SK-N-SH (cell line): ENCODE measurements around the gene FOCAD. TPM values are rescaled to one million over a fixed set of nuclear protein-coding genes. Genes with fewer than 3 reads are reported as not detected.

Source experiments
- CTCF ChIA-PET: fragments of 300-600, 350-600 bp; formaldehyde crosslinking; extraction: SDS; loops from one replicate; lab custom pipeline; 2021; lab: Yijun Ruan, JAX
- POLR2A ChIA-PET: fragments of 350-600 bp; sonication (Branson Sonifier 250); formaldehyde crosslinking; extraction: SDS; loops from one replicate; lab custom pipeline; 2020; ENCODE audit warnings: antibody characterized with exemption, inconsistent platforms; lab: Yijun Ruan, JAX
- DNase-seq: peaks from one replicate; pipeline ENCODE4 v3.0.0; 2012
- H2AFZ ChIP-seq: fragments of 200-600 bp; sonication (generic); 2 replicates; pipeline ENCODE4 v1.8.1; 2016; ENCODE audit warnings: antibody characterized with exemption, mild to moderate bottlenecking, low read depth
- H3F3A ChIP-seq: fragments of 200-600 bp; sonication (generic); replicated peaks from 2 replicates; pipeline ENCODE3; 2016; ENCODE audit warnings: antibody characterized with exemption, mild to moderate bottlenecking; ENCODE audit not compliant: insufficient read depth
- H3K27ac ChIP-seq, 2 experiments: fragments of 200-500 bp in 1 of 2; fragments of 200-600 bp in 1 of 2; sonication (Bioruptor generic) in 1 of 2; sonication (generic), shearing (Covaris generic) in 1 of 2; 2 replicates each; pipeline versions ENCODE4 v1.5.1 to v1.6.1; 2014 to 2016; ENCODE audit warnings: low read depth in 2 of 2, inconsistent platforms in 1 of 2, low read length in 1 of 2, mild to moderate bottlenecking in 1 of 2, mixed read lengths in 1 of 2
- H3K27me3 ChIP-seq: fragments of 200-600 bp; sonication (generic), shearing (Covaris generic); 2 replicates; pipeline ENCODE4 v1.6.1; 2016; ENCODE audit warnings: mixed run types; ENCODE audit not compliant: insufficient read depth
- H3K36me3 ChIP-seq, 2 experiments: fragments of 200-500 bp in 1 of 2; fragments of 200-600 bp in 1 of 2; sonication (Bioruptor generic) in 1 of 2; sonication (generic) in 1 of 2; replicated peaks in 1 of 2; 2 replicates each; pipeline versions ENCODE3 to v1.5.1; 2014 to 2016; ENCODE audit warnings: low read length in 1 of 2, mild to moderate bottlenecking in 1 of 2; ENCODE audit not compliant: insufficient read depth in 2 of 2, control insufficient read depth in 1 of 2
- H3K4me1 ChIP-seq, 2 experiments: fragments of 200-500 bp in 1 of 2; fragments of 200-600 bp in 1 of 2; sonication (Bioruptor generic) in 1 of 2; sonication (generic), shearing (Covaris generic) in 1 of 2; 2 replicates each; pipeline versions ENCODE4 v1.5.1 to v1.6.1; 2014 to 2016; ENCODE audit warnings: low read depth in 1 of 2, low read length in 1 of 2, mixed run types in 1 of 2; ENCODE audit not compliant: insufficient read depth in 2 of 2, control insufficient read depth in 1 of 2
- H3K4me2 ChIP-seq: fragments of 200-600 bp; sonication (generic), shearing (Covaris generic); 2 replicates; pipeline ENCODE4 v1.6.1; 2017; ENCODE audit warnings: mixed run types
- H3K4me3 ChIP-seq, 2 experiments: fragments of 200-500 bp in 1 of 2; fragments of 200-600 bp in 1 of 2; sonication (Bioruptor generic) in 1 of 2; sonication (generic), shearing (Covaris generic) in 1 of 2; 2 replicates each; pipeline versions ENCODE4 v1.5.1 to v1.8.1; 2014 to 2016; ENCODE audit warnings: low read depth in 2 of 2, inconsistent platforms in 1 of 2, low read length in 1 of 2, mild to moderate bottlenecking in 1 of 2, mixed read lengths in 1 of 2, moderate library complexity in 1 of 2
- H3K79me2 ChIP-seq: fragments of 200-600 bp; sonication (generic); 2 replicates; pipeline ENCODE4 v1.8.1; 2017; ENCODE audit warnings: mild to moderate bottlenecking; ENCODE audit not compliant: insufficient read depth
- H3K9ac ChIP-seq: fragments of 200-600 bp; sonication (generic); 2 replicates; pipeline ENCODE4 v1.6.1; 2017; ENCODE audit warnings: mixed run types
- H3K9me2 ChIP-seq: fragments of 200-600 bp; sonication (generic); 2 replicates; pipeline ENCODE4 v1.6.1; 2017; ENCODE audit warnings: mixed run types
- H3K9me3 ChIP-seq: fragments of 200-600 bp; sonication (generic); 2 replicates; pipeline ENCODE4 v1.6.1; 2017; ENCODE audit warnings: mixed run types, mild to moderate bottlenecking, moderate library complexity
- H4K20me1 ChIP-seq: fragments of 200-600 bp; sonication (generic); 2 replicates; pipeline ENCODE4 v1.6.1; 2017; ENCODE audit warnings: mild to moderate bottlenecking, mixed run types; ENCODE audit not compliant: insufficient read depth
- ELF1 ChIP-seq: IDR thresholded peaks from 2 replicates; pipeline ENCODE4 v1.4.0; 2012
- EZH2phosphoT487 ChIP-seq: fragments of 200-600 bp; sonication (generic); IDR thresholded peaks from 2 replicates; pipeline ENCODE4 v1.6.1; 2017; ENCODE audit warnings: low read depth, mixed run types, mild to moderate bottlenecking, antibody characterized with exemption, moderate library complexity, borderline replicate concordance
- FOXM1 ChIP-seq: IDR thresholded peaks from 2 replicates; pipeline ENCODE4 v1.4.0; 2012; ENCODE audit warnings: low read depth, mild to moderate bottlenecking
- GABPA ChIP-seq: IDR thresholded peaks from 2 replicates; pipeline ENCODE4 v1.4.0; 2012; ENCODE audit warnings: low read depth, mild to moderate bottlenecking
- GATA2 ChIP-seq: sonication (generic); formaldehyde crosslinking; IDR thresholded peaks from 2 replicates; pipeline ENCODE4 v1.5.0; 2020; ENCODE audit warnings: mild to moderate bottlenecking, missing genetic modification reagents
- JUND ChIP-seq: IDR thresholded peaks from 2 replicates; pipeline ENCODE4 v1.4.0; 2012
- MXI1 ChIP-seq: IDR thresholded peaks from 2 replicates; pipeline ENCODE4 v1.6.1; 2012; ENCODE audit warnings: mild to moderate bottlenecking, low read depth, low read length, improper control_type of control experiment
- POLR2AphosphoS5 ChIP-seq: IDR thresholded peaks from 2 replicates; pipeline ENCODE4 v1.6.1; 2012; ENCODE audit warnings: low read depth, low read length
- RCOR1 ChIP-seq: fragments of 150-350 bp; IDR thresholded peaks from 2 replicates; pipeline ENCODE4 v1.6.1; 2017; ENCODE audit warnings: antibody characterized with exemption, low read length
- RFX5 ChIP-seq: IDR thresholded peaks from 2 replicates; pipeline ENCODE4 v1.6.1; 2012; ENCODE audit warnings: mild to moderate bottlenecking, improper control_type of control experiment, low read length
- SMC3 ChIP-seq: IDR thresholded peaks from 2 replicates; pipeline ENCODE4 v1.6.1; 2012; ENCODE audit warnings: low read depth, low read length, improper control_type of control experiment
- TAF1 ChIP-seq: IDR thresholded peaks from 2 replicates; pipeline ENCODE4 v1.6.1; 2012; ENCODE audit warnings: low read depth, mild to moderate bottlenecking, low read length, moderate library complexity, borderline replicate concordance
- YY1 ChIP-seq: IDR thresholded peaks from 2 replicates; pipeline ENCODE4 v1.4.0; 2012; ENCODE audit warnings: low read depth, mild to moderate bottlenecking
- WGBS: methylation state at CpG from one replicate; pipeline ENCODE4 v1.1.6; 2017; ENCODE audit warnings: low lambda C conversion rate; 5-methylcytosine and 5-hydroxymethylcytosine counted together
- polyA plus RNA-seq, 3 experiments: library from polyadenylated mRNA; depleted of rRNA; stranded (reverse); fragments of >200 nt; gene quantifications; 2 replicates each; pipeline ENCODE4 v1.2.3, GENCODE V29; 2012
- TF ChIP-seq, protein P1 (sequence below): IDR thresholded peaks from 2 replicates; pipeline ENCODE4 v1.4.0; 2012; ENCODE audit warnings: low read depth
- TF ChIP-seq, protein P2 (sequence below): IDR thresholded peaks from 2 replicates; pipeline ENCODE4; 2012
- TF ChIP-seq, protein P3 (sequence below): fragments of 150-350 bp; IDR thresholded peaks from 2 replicates; pipeline ENCODE4 v1.6.1; 2016; ENCODE audit warnings: mild to moderate bottlenecking, low read depth, low read length
- TF ChIP-seq, protein P4 (sequence below): fragments of 150-350 bp; IDR thresholded peaks from 2 replicates; pipeline ENCODE4 v1.6.1; 2017; ENCODE audit warnings: antibody characterized with exemption, low read length, low read depth, borderline replicate concordance
- TF ChIP-seq, protein P5 (sequence below): IDR thresholded peaks from 2 replicates; pipeline ENCODE4 v1.6.1; 2012; ENCODE audit warnings: mild to moderate bottlenecking, low read depth, low read length, moderate library complexity

Gene FOCAD
- polyA plus RNA-seq, 1 of the 3 experiments (the other 2 are of a cell fraction): 15.8 TPM

DNA sequence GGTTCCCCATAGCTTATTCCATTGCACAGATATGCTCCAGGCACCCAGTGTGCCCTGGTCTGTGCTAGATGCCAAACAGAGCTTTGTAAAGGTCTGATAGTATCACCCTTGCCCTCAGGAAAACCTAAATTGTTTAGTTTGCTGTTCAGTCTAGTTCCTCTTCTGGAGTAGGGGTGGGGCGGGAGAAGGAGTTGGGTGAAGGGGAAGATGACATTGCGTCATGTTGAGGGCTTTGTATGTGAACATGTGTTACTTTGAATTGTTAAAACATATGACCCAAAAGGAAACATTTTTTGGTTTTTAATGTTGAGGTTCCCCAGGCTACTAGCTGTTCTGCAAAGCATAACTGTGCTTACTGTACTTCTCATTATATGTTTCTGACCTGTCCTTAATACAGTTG is 306.8 kb downstream of the FOCAD start:
- POLR2A ChIA-PET: no interaction called here

More for the DNA sequence above, 306.8 kb downstream of the FOCAD start:
- H3K9ac ChIP-seq: no peak overlapping the region
- no peaks in the 10 kb centered on the region for H3K9me3 ChIP-seq
- peaks cover 18 to 24% of the 10 kb centered on the region in 2 experiments for H3K36me3 ChIP-seq
- H3K27me3 ChIP-seq: no peaks in the 10 kb centered on the region
- H3F3A ChIP-seq: no peaks in the 10 kb centered on the region
- no peak for TF ChIP-seq YY1
- no peak for TF ChIP-seq EZH2phosphoT487
- TF ChIP-seq GABPA: no peak
- TF ChIP-seq MXI1: no peak
- TF ChIP-seq, protein P1, sequence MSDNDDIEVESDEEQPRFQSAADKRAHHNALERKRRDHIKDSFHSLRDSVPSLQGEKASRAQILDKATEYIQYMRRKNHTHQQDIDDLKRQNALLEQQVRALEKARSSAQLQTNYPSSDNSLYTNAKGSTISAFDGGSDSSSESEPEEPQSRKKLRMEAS: no peak
- TF ChIP-seq, protein P2, sequence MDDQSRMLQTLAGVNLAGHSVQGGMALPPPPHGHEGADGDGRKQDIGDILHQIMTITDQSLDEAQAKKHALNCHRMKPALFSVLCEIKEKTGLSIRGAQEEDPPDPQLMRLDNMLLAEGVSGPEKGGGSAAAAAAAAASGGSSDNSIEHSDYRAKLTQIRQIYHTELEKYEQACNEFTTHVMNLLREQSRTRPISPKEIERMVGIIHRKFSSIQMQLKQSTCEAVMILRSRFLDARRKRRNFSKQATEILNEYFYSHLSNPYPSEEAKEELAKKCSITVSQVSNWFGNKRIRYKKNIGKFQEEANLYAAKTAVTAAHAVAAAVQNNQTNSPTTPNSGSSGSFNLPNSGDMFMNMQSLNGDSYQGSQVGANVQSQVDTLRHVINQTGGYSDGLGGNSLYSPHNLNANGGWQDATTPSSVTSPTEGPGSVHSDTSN: no peak
- TF ChIP-seq TAF1: no peak
- TF ChIP-seq FOXM1: no peak
- no peak for TF ChIP-seq POLR2AphosphoS5
- TF ChIP-seq, protein P3, sequence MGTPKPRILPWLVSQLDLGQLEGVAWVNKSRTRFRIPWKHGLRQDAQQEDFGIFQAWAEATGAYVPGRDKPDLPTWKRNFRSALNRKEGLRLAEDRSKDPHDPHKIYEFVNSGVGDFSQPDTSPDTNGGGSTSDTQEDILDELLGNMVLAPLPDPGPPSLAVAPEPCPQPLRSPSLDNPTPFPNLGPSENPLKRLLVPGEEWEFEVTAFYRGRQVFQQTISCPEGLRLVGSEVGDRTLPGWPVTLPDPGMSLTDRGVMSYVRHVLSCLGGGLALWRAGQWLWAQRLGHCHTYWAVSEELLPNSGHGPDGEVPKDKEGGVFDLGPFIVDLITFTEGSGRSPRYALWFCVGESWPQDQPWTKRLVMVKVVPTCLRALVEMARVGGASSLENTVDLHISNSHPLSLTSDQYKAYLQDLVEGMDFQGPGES: no peak
- TF ChIP-seq, protein P4, sequence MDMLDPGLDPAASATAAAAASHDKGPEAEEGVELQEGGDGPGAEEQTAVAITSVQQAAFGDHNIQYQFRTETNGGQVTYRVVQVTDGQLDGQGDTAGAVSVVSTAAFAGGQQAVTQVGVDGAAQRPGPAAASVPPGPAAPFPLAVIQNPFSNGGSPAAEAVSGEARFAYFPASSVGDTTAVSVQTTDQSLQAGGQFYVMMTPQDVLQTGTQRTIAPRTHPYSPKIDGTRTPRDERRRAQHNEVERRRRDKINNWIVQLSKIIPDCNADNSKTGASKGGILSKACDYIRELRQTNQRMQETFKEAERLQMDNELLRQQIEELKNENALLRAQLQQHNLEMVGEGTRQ: no peak
- no peak for TF ChIP-seq RCOR1
- no peak for TF ChIP-seq ELF1
- TF ChIP-seq JUND: no peak
- no peak for TF ChIP-seq SMC3
- TF ChIP-seq, protein P5, sequence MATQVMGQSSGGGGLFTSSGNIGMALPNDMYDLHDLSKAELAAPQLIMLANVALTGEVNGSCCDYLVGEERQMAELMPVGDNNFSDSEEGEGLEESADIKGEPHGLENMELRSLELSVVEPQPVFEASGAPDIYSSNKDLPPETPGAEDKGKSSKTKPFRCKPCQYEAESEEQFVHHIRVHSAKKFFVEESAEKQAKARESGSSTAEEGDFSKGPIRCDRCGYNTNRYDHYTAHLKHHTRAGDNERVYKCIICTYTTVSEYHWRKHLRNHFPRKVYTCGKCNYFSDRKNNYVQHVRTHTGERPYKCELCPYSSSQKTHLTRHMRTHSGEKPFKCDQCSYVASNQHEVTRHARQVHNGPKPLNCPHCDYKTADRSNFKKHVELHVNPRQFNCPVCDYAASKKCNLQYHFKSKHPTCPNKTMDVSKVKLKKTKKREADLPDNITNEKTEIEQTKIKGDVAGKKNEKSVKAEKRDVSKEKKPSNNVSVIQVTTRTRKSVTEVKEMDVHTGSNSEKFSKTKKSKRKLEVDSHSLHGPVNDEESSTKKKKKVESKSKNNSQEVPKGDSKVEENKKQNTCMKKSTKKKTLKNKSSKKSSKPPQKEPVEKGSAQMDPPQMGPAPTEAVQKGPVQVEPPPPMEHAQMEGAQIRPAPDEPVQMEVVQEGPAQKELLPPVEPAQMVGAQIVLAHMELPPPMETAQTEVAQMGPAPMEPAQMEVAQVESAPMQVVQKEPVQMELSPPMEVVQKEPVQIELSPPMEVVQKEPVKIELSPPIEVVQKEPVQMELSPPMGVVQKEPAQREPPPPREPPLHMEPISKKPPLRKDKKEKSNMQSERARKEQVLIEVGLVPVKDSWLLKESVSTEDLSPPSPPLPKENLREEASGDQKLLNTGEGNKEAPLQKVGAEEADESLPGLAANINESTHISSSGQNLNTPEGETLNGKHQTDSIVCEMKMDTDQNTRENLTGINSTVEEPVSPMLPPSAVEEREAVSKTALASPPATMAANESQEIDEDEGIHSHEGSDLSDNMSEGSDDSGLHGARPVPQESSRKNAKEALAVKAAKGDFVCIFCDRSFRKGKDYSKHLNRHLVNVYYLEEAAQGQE: no peak
- no peak for TF ChIP-seq RFX5
- TF ChIP-seq GATA2: no peak
- TF ChIP-seq, all 33 proteins: peak for 0
- CTCF ChIA-PET: interaction anchor here (1.1 kb wide), 1 partner anchor 120 kb away, joined by 6 read pairs; no protein-coding TSS in a partner anchor
- Histone ChIP-seq H3K27ac (no peak overlapping the region), H4K20me1 (no peaks in the 10 kb centered on the region), H3K9me2 (no peaks in the 10 kb centered on the region), H3K4me2 (no peak overlapping the region), H3K4me3 (no peak overlapping the region), H3K79me2 (no peaks in the 10 kb centered on the region), H2AFZ (no peak overlapping the region), H3K4me1 (no peaks in the 10 kb centered on the region; a peak in 1 of 4 replicates)
- 91% methylated on average over 2 of the region's 2 CpGs for WGBS
- no peak for DNase-seq
